Measurements from ENCODE around the gene OXSR1. TPM values are rescaled to one million over a fixed set of nuclear protein-coding genes. Genes with fewer than 3 reads are reported as not detected.

The OXSR1 gene
- total RNA-seq, 4 donors from 2014 or later: 28.8 to 48.2 (median 37.6) TPM

- 92 to 100% methylated on average over 3 to 4 of the region's 4 CpGs for WGBS, 2 donors
- no peak for DNase-seq
- Histone ChIP-seq H3K27me3 (no peaks in the 10 kb centered on the region), H3K36me3 (peaks cover 10 to 98% (median 16%) of the 10 kb centered on the region in 3 donors), H3K4me1 (peaks cover 0 to 13% (median 0%) of the 10 kb centered on the region in 3 donors), H3K27ac (no peak overlapping the region), H3K4me3 (no peak overlapping the region), H3K9me3 (no peaks in the 10 kb centered on the region)
- TF ChIP-seq CTCF (IDR thresholded peaks at IDR 0.05) (no peak), POLR2A (IDR thresholded peaks at IDR 0.05) (no peak)
- intact Hi-C loops (cut with DNase I): no loop called here
These were observed 85.9 kb downstream of the OXSR1 start for GRCh38 chr3:38251197-38251596.

- WGBS, 2 donors: 91 to 93% methylated on average over 4 of the region's 4 CpGs
- TF ChIP-seq CTCF (IDR thresholded peaks at IDR 0.05) (no peak), POLR2A (IDR thresholded peaks at IDR 0.05) (no peak)
- H3K27me3 ChIP-seq: no peaks in the 10 kb centered on the region
- no peak overlapping the region for H3K4me3 ChIP-seq
- H3K9me3 ChIP-seq: no peaks in the 10 kb centered on the region
- no peak overlapping the region for H3K27ac ChIP-seq
- H3K4me1 ChIP-seq: no peaks in the 10 kb centered on the region
- peaks cover 10 to 73% (median 16%) of the 10 kb centered on the region in 3 donors for H3K36me3 ChIP-seq
- DNase-seq: no peak
- intact Hi-C loops (cut with DNase I): no loop called here
These were observed 88.4 kb downstream of the OXSR1 start for GRCh38 chr3:38253704-38254103.

GRCh38 chr3:38254872-38255271 lies 89.5 kb downstream of the OXSR1 start:
- Histone ChIP-seq H3K36me3 (peaks cover 10 to 62% (median 16%) of the 10 kb centered on the region in 3 donors), H3K4me1 (no peaks in the 10 kb centered on the region), H3K9me3 (no peaks in the 10 kb centered on the region), H3K4me3 (no peak overlapping the region), H3K27me3 (no peaks in the 10 kb centered on the region), H3K27ac (no peak overlapping the region)
- no peak for DNase-seq
- 59 to 89% methylated on average over 1 to 2 of the region's 2 CpGs for WGBS, 2 donors
- intact Hi-C loops (cut with DNase I): no loop called here
- TF ChIP-seq POLR2A (IDR thresholded peaks at IDR 0.05) (no peak), CTCF (IDR thresholded peaks at IDR 0.05) (no peak)

GRCh38 chr3:38255627-38256026 lies 90.3 kb downstream of the OXSR1 start:
- intact Hi-C loops (cut with DNase I): no loop called here
- H3K9me3 ChIP-seq: no peaks in the 10 kb centered on the region
- 81 to 100% methylated on average over 1 of the region's 1 CpG for WGBS, 2 donors

GRCh38 chr3:38257583-38257982 lies 92.2 kb downstream of the OXSR1 start:
- TF ChIP-seq CTCF (IDR thresholded peaks at IDR 0.05) (no peak), POLR2A (IDR thresholded peaks at IDR 0.05) (no peak)
- Histone ChIP-seq H3K4me3 (no peak overlapping the region), H3K27ac (no peak overlapping the region), H3K27me3 (no peaks in the 10 kb centered on the region), H3K36me3 (peaks cover 5 to 48% (median 10%) of the 10 kb centered on the region in 3 donors), H3K4me1 (no peaks in the 10 kb centered on the region), H3K9me3 (no peaks in the 10 kb centered on the region)
- intact Hi-C loops (cut with DNase I): no loop called here
- 56 to 69% methylated on average over 1 of the region's 1 CpG for WGBS, 2 donors
- no peak for DNase-seq

More at GRCh38 chr3:38255627-38256026, 90.3 kb downstream of the OXSR1 start:
- no peak for DNase-seq
- H3K27ac ChIP-seq: no peak overlapping the region
- no peak for TF ChIP-seq CTCF (IDR thresholded peaks at IDR 0.05)
- no peaks in the 10 kb centered on the region for H3K4me1 ChIP-seq
- H3K27me3 ChIP-seq: no peaks in the 10 kb centered on the region
- peaks cover 10 to 59% (median 16%) of the 10 kb centered on the region in 3 donors for H3K36me3 ChIP-seq
- H3K4me3 ChIP-seq: no peak overlapping the region

All from esophagus squamous epithelium (tissue), 5 donors.